Endothelial cell of umbilical vein (primary cell): ENCODE data around the gene KCNMB2. TPM values are rescaled to one million over a fixed set of nuclear protein-coding genes. Genes with fewer than 3 reads are reported as not detected.

Source experiments
- BruUV-seq: library from RNA; stranded (reverse); fragments of 400-500 nt; replicated peaks from 2 replicates; lab custom pipeline; 2021; lab: Mats Ljungman, UMichigan
- CTCF ChIA-PET: fragments of 300-600, 350-600 bp; sonication (Branson Sonifier 250); formaldehyde crosslinking; loops from one replicate; lab custom pipeline; 2021; ENCODE audit warnings: antibody characterized with exemption, inconsistent platforms; lab: Charles Lee
- POLR2A ChIA-PET: fragments of 300-600, 350-600 bp; sonication (Branson Sonifier 250); formaldehyde crosslinking; loops from one replicate; lab custom pipeline; 2021; ENCODE audit warnings: antibody characterized with exemption, inconsistent platforms; lab: Charles Lee
- DNase-seq: peaks from one replicate; pipeline ENCODE4 v3.0.0-alpha.2; 2011; ENCODE audit warnings: low read depth, low spot score
- FAIRE-seq: peaks from 2 replicates; lab custom pipeline; 2011; peaks lifted over from hg19 to GRCh38; lab: Jason Lieb, UNC
- H2AFZ ChIP-seq: 2 replicates; pipeline ENCODE4 v1.6.0; 2012; ENCODE audit warnings: low read depth, low read length, control low read depth, inconsistent platforms
- H3K27ac ChIP-seq: 2 replicates; pipeline ENCODE4 v1.5.1; 2011; ENCODE audit warnings: low read depth, mild to moderate bottlenecking, control low read depth, low read length, moderate library complexity; ENCODE audit not compliant: insufficient read depth
- H3K27me3 ChIP-seq, 2 experiments: 2 replicates each; pipeline versions ENCODE4 v1.6.0 to v1.6.1; 2011; ENCODE audit warnings: low read length in 2 of 2, mixed read lengths in 1 of 2; ENCODE audit not compliant: control insufficient read depth in 2 of 2, insufficient read depth in 2 of 2
- H3K36me3 ChIP-seq, 2 experiments: 2 replicates in 1 of 2; 3 replicates in 1 of 2; pipeline ENCODE4 v1.5.1; 2011; ENCODE audit warnings: low read length in 2 of 2, mild to moderate bottlenecking in 1 of 2, moderate library complexity in 1 of 2; ENCODE audit not compliant: control insufficient read depth in 2 of 2, insufficient read depth in 2 of 2; ENCODE audit errors: extremely low read depth in 1 of 2
- H3K4me1 ChIP-seq: 3 replicates; pipeline ENCODE4 v1.5.1; 2011; ENCODE audit warnings: mild to moderate bottlenecking, low read length; ENCODE audit not compliant: control insufficient read depth, insufficient read depth; ENCODE audit errors: extremely low read depth
- H3K4me2 ChIP-seq: 2 replicates; pipeline ENCODE4 v1.6.1; 2011; ENCODE audit warnings: low read length, control low read depth, mixed read lengths; ENCODE audit not compliant: insufficient read depth
- H3K4me3 ChIP-seq, 3 experiments: fragments of 200-600 bp in 1 of 3; sonication (generic), shearing (Covaris generic) in 1 of 3; replicated peaks in 1 of 3; 2 replicates each; pipeline ENCODE4 v1.5.1; 2011 to 2016; ENCODE audit warnings: control low read depth in 3 of 3, low read length in 3 of 3, mild to moderate bottlenecking in 2 of 3, inconsistent platforms in 1 of 3, low read depth in 1 of 3, moderate library complexity in 1 of 3; ENCODE audit not compliant: insufficient read depth in 1 of 3
- H3K79me2 ChIP-seq: 2 replicates; pipeline ENCODE4 v1.6.0; 2012; ENCODE audit warnings: low read length, inconsistent platforms; ENCODE audit not compliant: control insufficient read depth, insufficient read depth
- H3K9ac ChIP-seq: replicated peaks from 2 replicates; pipeline ENCODE3; 2011; ENCODE audit warnings: low read length, control low read depth; ENCODE audit not compliant: insufficient read depth; ENCODE audit errors: extremely low read depth
- H3K9me1 ChIP-seq: replicated peaks from 3 replicates; pipeline ENCODE4 v1.6.0; 2011; ENCODE audit warnings: mild to moderate bottlenecking, low read length; ENCODE audit not compliant: control insufficient read depth, insufficient read depth; ENCODE audit errors: extremely low read depth
- H3K9me3 ChIP-seq: replicated peaks from 2 replicates; pipeline ENCODE4 v1.5.1; 2012; ENCODE audit warnings: low read length, inconsistent platforms; ENCODE audit not compliant: control insufficient read depth, insufficient read depth
- H4K20me1 ChIP-seq: replicated peaks from 2 replicates; pipeline ENCODE3; 2011; ENCODE audit warnings: mild to moderate bottlenecking, low read length; ENCODE audit not compliant: control insufficient read depth, insufficient read depth; ENCODE audit errors: extremely low read depth
- CTCF ChIP-seq, 2 donors: IDR thresholded peaks; 1 replicate in 1 of 2; 2 replicates in 1 of 2; pipeline ENCODE4 v1.5.1; 2011; ENCODE audit warnings: low read length in 2 of 2, mild to moderate bottlenecking in 2 of 2, moderate library complexity in 2 of 2, control low read depth in 1 of 2, inconsistent platforms in 1 of 2, low read depth in 1 of 2; ENCODE audit not compliant: insufficient read depth in 1 of 2; ENCODE audit errors: extremely low read depth in 1 of 2
- EZH2 ChIP-seq: IDR thresholded peaks from 2 replicates; pipeline ENCODE4 v1.6.1; 2012; ENCODE audit warnings: borderline replicate concordance, low read depth, mild to moderate bottlenecking, moderate library complexity, low read length, inconsistent platforms; ENCODE audit not compliant: severe bottlenecking
- FOS ChIP-seq: IDR thresholded peaks from 2 replicates; pipeline ENCODE4 v1.6.1; 2011; ENCODE audit warnings: mild to moderate bottlenecking, low read length, moderate library complexity, borderline replicate concordance; ENCODE audit not compliant: insufficient read depth
- GATA2 ChIP-seq: IDR thresholded peaks from 2 replicates; pipeline ENCODE4 v1.7.0; 2011; ENCODE audit warnings: low read depth, mild to moderate bottlenecking, moderate library complexity, mixed read lengths, low read length; ENCODE audit not compliant: insufficient read length, insufficient read depth
- JUN ChIP-seq: IDR thresholded peaks from 2 replicates; pipeline ENCODE4 v1.6.1; 2011; ENCODE audit warnings: borderline replicate concordance, low read depth; ENCODE audit not compliant: insufficient read length, insufficient read depth
- MYC ChIP-seq: IDR thresholded peaks from one replicate; pipeline ENCODE4 v1.6.1; 2011; ENCODE audit warnings: mild to moderate bottlenecking, low read depth, low read length
- POLR2A ChIP-seq: IDR thresholded peaks from 2 replicates; pipeline ENCODE4 v1.6.1; 2012; ENCODE audit warnings: low read depth, mild to moderate bottlenecking, control low read depth, low read length
- POLR2AphosphoS5 ChIP-seq: IDR thresholded peaks from 2 replicates; pipeline ENCODE4 v1.6.1; 2012; ENCODE audit warnings: low read depth, mild to moderate bottlenecking, control low read depth, low read length, moderate library complexity; ENCODE audit not compliant: insufficient read depth
- dilution Hi-C: fragments of 300-500 bp; cut with MboI; formaldehyde crosslinking; loops from one replicate; pipeline ENCODE4 v1.15.0; 2019; ENCODE audit warnings: low sequenced_read_pairs; ENCODE audit not compliant: extremely low pct_ligation_motif_present
- intact Hi-C: fragments of 100-400 bp; cut with micrococcal nuclease; formaldehyde crosslinking; loops from one replicate; pipeline ENCODE4 v1.10.0; 2022
- polyA plus RNA-seq, 4 experiments: library from polyadenylated mRNA; depleted of rRNA in 3 of 4; stranded (reverse) in 3 of 4; unstranded in 1 of 4; fragments of >200 nt; gene quantifications; 2 replicates each; pipeline versions ENCODE4 v1.2.1 to v1.2.3, GENCODE V29; 2011 to 2012; ENCODE audit warnings: missing spikeins in 1 of 4
- total RNA-seq: library from RNA; stranded (reverse); gene quantifications from 2 replicates; pipeline ENCODE4 v1.2.3, GENCODE V29; 2021
- TF ChIP-seq, protein P1 (sequence below): IDR thresholded peaks from 2 replicates; pipeline ENCODE4 v1.6.1; 2011; ENCODE audit not compliant: insufficient read depth, insufficient read length

Gene KCNMB2
- total and polyA plus RNA-seq, 2 donors (not counting 3 experiments of a cell fraction or from before 2014, with no cell fraction given) = not detected

DNA sequence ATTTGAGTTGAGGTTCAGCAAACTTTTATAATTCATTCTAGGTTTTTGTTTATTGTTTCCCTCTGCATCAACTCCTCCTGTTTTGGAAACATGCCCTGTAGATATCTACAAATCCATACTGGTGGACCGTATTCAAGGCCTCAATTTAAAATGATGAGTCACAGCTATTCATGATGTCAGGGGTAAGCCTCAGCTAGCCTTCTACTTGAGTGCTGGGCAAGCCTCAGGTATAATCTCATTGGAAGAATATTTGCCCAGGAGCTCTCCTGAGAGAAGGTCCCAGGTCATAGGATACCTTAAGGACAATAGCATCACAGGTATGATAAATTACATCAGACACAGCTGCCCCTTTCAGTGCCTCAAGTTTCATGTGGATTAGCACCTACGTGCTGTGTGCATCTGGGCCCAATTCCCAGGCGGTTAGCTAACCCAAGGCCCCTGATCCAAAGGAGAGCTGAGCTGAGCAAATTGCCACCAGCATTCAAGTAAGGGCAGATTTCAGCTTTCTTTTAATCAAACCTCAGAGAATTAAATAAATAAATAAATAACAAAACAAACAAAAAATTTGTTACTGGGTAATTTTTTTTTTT is 87.5 kb downstream of the KCNMB2 start:
- H3K4me3 ChIP-seq = no peak overlapping the region
- no peaks in the 10 kb centered on the region for H3K27me3 ChIP-seq
- H2AFZ ChIP-seq = no peak overlapping the region
- H3K9ac ChIP-seq = no peak overlapping the region
- FAIRE-seq = no peak
- H3K36me3 ChIP-seq = no peaks in the 10 kb centered on the region
- POLR2A ChIA-PET = no interaction called here
- H3K27ac ChIP-seq = no peak overlapping the region
- H4K20me1 ChIP-seq = no peaks in the 10 kb centered on the region
- no peak for DNase-seq
- CTCF ChIA-PET = interaction anchor here (0.8 to 1.1 kb wide), 2 partner anchors 28 to 76 kb away, joined by 3 to 4 read pairs; no protein-coding TSS in a partner anchor
- dilution Hi-C loops = no loop called here
- no peaks in the 10 kb centered on the region for H3K9me3 ChIP-seq
- H3K4me1 ChIP-seq = no peaks in the 10 kb centered on the region
- no peak for TF ChIP-seq CTCF (IDR thresholded peaks at IDR 0.05; ENCODE audit: extremely low read depth in 1 of 2, insufficient read depth in 1 of 2, low read depth in 1 of 2, low read length in 2 of 2)
- no peak for TF ChIP-seq POLR2AphosphoS5
- TF ChIP-seq EZH2 = no peak
- TF ChIP-seq FOS = no peak
- TF ChIP-seq JUN = no peak
- TF ChIP-seq, protein P1, sequence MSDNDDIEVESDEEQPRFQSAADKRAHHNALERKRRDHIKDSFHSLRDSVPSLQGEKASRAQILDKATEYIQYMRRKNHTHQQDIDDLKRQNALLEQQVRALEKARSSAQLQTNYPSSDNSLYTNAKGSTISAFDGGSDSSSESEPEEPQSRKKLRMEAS = no peak
- TF ChIP-seq MYC = no peak
- no peak for TF ChIP-seq GATA2
- TF ChIP-seq POLR2A = no peak
- BruUV-seq = no TSS peak
- intact Hi-C loops = no loop called here
- H3K4me2 ChIP-seq = no peak overlapping the region
- no peaks in the 10 kb centered on the region for H3K79me2 ChIP-seq
- H3K9me1 ChIP-seq = no peaks in the 10 kb centered on the region
